SK-N-SH (cell line): ENCODE results near the gene CNTN4. TPM values are rescaled to one million over a fixed set of nuclear protein-coding genes. Genes with fewer than 3 reads are reported as not detected.

Source experiments
- CTCF ChIA-PET: fragments of 300-600, 350-600 bp; formaldehyde crosslinking; extraction: SDS; loops from one replicate; lab custom pipeline; 2021; lab: Yijun Ruan, JAX
- POLR2A ChIA-PET: fragments of 350-600 bp; sonication (Branson Sonifier 250); formaldehyde crosslinking; extraction: SDS; loops from one replicate; lab custom pipeline; 2020; ENCODE audit warnings: antibody characterized with exemption, inconsistent platforms; lab: Yijun Ruan, JAX
- DNase-seq: peaks from one replicate; pipeline ENCODE4 v3.0.0; 2012
- H2AFZ ChIP-seq: fragments of 200-600 bp; sonication (generic); 2 replicates; pipeline ENCODE4 v1.8.1; 2016; ENCODE audit warnings: antibody characterized with exemption, mild to moderate bottlenecking, low read depth
- H3F3A ChIP-seq: fragments of 200-600 bp; sonication (generic); replicated peaks from 2 replicates; pipeline ENCODE3; 2016; ENCODE audit warnings: antibody characterized with exemption, mild to moderate bottlenecking; ENCODE audit not compliant: insufficient read depth
- H3K27ac ChIP-seq, 2 experiments: fragments of 200-500 bp in 1 of 2; fragments of 200-600 bp in 1 of 2; sonication (Bioruptor generic) in 1 of 2; sonication (generic), shearing (Covaris generic) in 1 of 2; 2 replicates each; pipeline versions ENCODE4 v1.5.1 to v1.6.1; 2014 to 2016; ENCODE audit warnings: low read depth in 2 of 2, inconsistent platforms in 1 of 2, low read length in 1 of 2, mild to moderate bottlenecking in 1 of 2, mixed read lengths in 1 of 2
- H3K27me3 ChIP-seq: fragments of 200-600 bp; sonication (generic), shearing (Covaris generic); 2 replicates; pipeline ENCODE4 v1.6.1; 2016; ENCODE audit warnings: mixed run types; ENCODE audit not compliant: insufficient read depth
- H3K36me3 ChIP-seq, 2 experiments: fragments of 200-500 bp in 1 of 2; fragments of 200-600 bp in 1 of 2; sonication (Bioruptor generic) in 1 of 2; sonication (generic) in 1 of 2; replicated peaks in 1 of 2; 2 replicates each; pipeline versions ENCODE3 to v1.5.1; 2014 to 2016; ENCODE audit warnings: low read length in 1 of 2, mild to moderate bottlenecking in 1 of 2; ENCODE audit not compliant: insufficient read depth in 2 of 2, control insufficient read depth in 1 of 2
- H3K4me1 ChIP-seq, 2 experiments: fragments of 200-500 bp in 1 of 2; fragments of 200-600 bp in 1 of 2; sonication (Bioruptor generic) in 1 of 2; sonication (generic), shearing (Covaris generic) in 1 of 2; 2 replicates each; pipeline versions ENCODE4 v1.5.1 to v1.6.1; 2014 to 2016; ENCODE audit warnings: low read depth in 1 of 2, low read length in 1 of 2, mixed run types in 1 of 2; ENCODE audit not compliant: insufficient read depth in 2 of 2, control insufficient read depth in 1 of 2
- H3K4me2 ChIP-seq: fragments of 200-600 bp; sonication (generic), shearing (Covaris generic); 2 replicates; pipeline ENCODE4 v1.6.1; 2017; ENCODE audit warnings: mixed run types
- H3K4me3 ChIP-seq, 2 experiments: fragments of 200-500 bp in 1 of 2; fragments of 200-600 bp in 1 of 2; sonication (Bioruptor generic) in 1 of 2; sonication (generic), shearing (Covaris generic) in 1 of 2; 2 replicates each; pipeline versions ENCODE4 v1.5.1 to v1.8.1; 2014 to 2016; ENCODE audit warnings: low read depth in 2 of 2, inconsistent platforms in 1 of 2, low read length in 1 of 2, mild to moderate bottlenecking in 1 of 2, mixed read lengths in 1 of 2, moderate library complexity in 1 of 2
- H3K79me2 ChIP-seq: fragments of 200-600 bp; sonication (generic); 2 replicates; pipeline ENCODE4 v1.8.1; 2017; ENCODE audit warnings: mild to moderate bottlenecking; ENCODE audit not compliant: insufficient read depth
- H3K9ac ChIP-seq: fragments of 200-600 bp; sonication (generic); 2 replicates; pipeline ENCODE4 v1.6.1; 2017; ENCODE audit warnings: mixed run types
- H3K9me2 ChIP-seq: fragments of 200-600 bp; sonication (generic); 2 replicates; pipeline ENCODE4 v1.6.1; 2017; ENCODE audit warnings: mixed run types
- H3K9me3 ChIP-seq: fragments of 200-600 bp; sonication (generic); 2 replicates; pipeline ENCODE4 v1.6.1; 2017; ENCODE audit warnings: mixed run types, mild to moderate bottlenecking, moderate library complexity
- H4K20me1 ChIP-seq: fragments of 200-600 bp; sonication (generic); 2 replicates; pipeline ENCODE4 v1.6.1; 2017; ENCODE audit warnings: mild to moderate bottlenecking, mixed run types; ENCODE audit not compliant: insufficient read depth
- CHD2 ChIP-seq: fragments of 150-350 bp; IDR thresholded peaks from 2 replicates; pipeline ENCODE4 v1.6.1; 2018; ENCODE audit warnings: low read length; ENCODE audit not compliant: partially characterized antibody
- EZH2phosphoT487 ChIP-seq: fragments of 200-600 bp; sonication (generic); IDR thresholded peaks from 2 replicates; pipeline ENCODE4 v1.6.1; 2017; ENCODE audit warnings: low read depth, mixed run types, mild to moderate bottlenecking, antibody characterized with exemption, moderate library complexity, borderline replicate concordance
- GABPA ChIP-seq: IDR thresholded peaks from 2 replicates; pipeline ENCODE4 v1.4.0; 2012; ENCODE audit warnings: low read depth, mild to moderate bottlenecking
- GATA2 ChIP-seq: sonication (generic); formaldehyde crosslinking; IDR thresholded peaks from 2 replicates; pipeline ENCODE4 v1.5.0; 2020; ENCODE audit warnings: mild to moderate bottlenecking, missing genetic modification reagents
- MEF2A ChIP-seq: IDR thresholded peaks from 2 replicates; pipeline ENCODE4 v1.4.0; 2012; ENCODE audit warnings: low read depth, borderline replicate concordance
- NRF1 ChIP-seq: IDR thresholded peaks from 2 replicates; pipeline ENCODE4 v1.6.1; 2012; ENCODE audit warnings: low read depth, mild to moderate bottlenecking, low read length
- POLR2AphosphoS5 ChIP-seq: IDR thresholded peaks from 2 replicates; pipeline ENCODE4 v1.6.1; 2012; ENCODE audit warnings: low read depth, low read length
- RAD21 ChIP-seq: IDR thresholded peaks from 2 replicates; pipeline ENCODE4 v1.6.1; 2012; ENCODE audit warnings: mild to moderate bottlenecking, low read length
- RCOR1 ChIP-seq: fragments of 150-350 bp; IDR thresholded peaks from 2 replicates; pipeline ENCODE4 v1.6.1; 2017; ENCODE audit warnings: antibody characterized with exemption, low read length
- RXRA ChIP-seq: IDR thresholded peaks from 2 replicates; pipeline ENCODE4 v1.4.0; 2012; ENCODE audit warnings: low read depth, mild to moderate bottlenecking, borderline replicate concordance
- TAF1 ChIP-seq: IDR thresholded peaks from 2 replicates; pipeline ENCODE4 v1.6.1; 2012; ENCODE audit warnings: low read depth, mild to moderate bottlenecking, low read length, moderate library complexity, borderline replicate concordance
- TCF12 ChIP-seq: IDR thresholded peaks from 2 replicates; pipeline ENCODE4 v1.4.0; 2012
- WGBS: methylation state at CpG from one replicate; pipeline ENCODE4 v1.1.6; 2017; ENCODE audit warnings: low lambda C conversion rate; 5-methylcytosine and 5-hydroxymethylcytosine counted together
- polyA plus RNA-seq, 3 experiments: library from polyadenylated mRNA; depleted of rRNA; stranded (reverse); fragments of >200 nt; gene quantifications; 2 replicates each; pipeline ENCODE4 v1.2.3, GENCODE V29; 2012
- TF ChIP-seq, protein P1 (sequence below): IDR thresholded peaks from 2 replicates; pipeline ENCODE4 v1.4.0; 2012; ENCODE audit warnings: low read depth, borderline replicate concordance
- TF ChIP-seq, protein P2 (sequence below): IDR thresholded peaks from 2 replicates; pipeline ENCODE4; 2012
- TF ChIP-seq, protein P3 (sequence below): IDR thresholded peaks from 2 replicates; pipeline ENCODE4 v1.6.1; 2012; ENCODE audit warnings: mild to moderate bottlenecking, low read depth, low read length, moderate library complexity

The CNTN4 gene
- polyA plus RNA-seq, 1 of the 3 experiments (the other 2 are of a cell fraction), result 0.12 TPM

DNA sequence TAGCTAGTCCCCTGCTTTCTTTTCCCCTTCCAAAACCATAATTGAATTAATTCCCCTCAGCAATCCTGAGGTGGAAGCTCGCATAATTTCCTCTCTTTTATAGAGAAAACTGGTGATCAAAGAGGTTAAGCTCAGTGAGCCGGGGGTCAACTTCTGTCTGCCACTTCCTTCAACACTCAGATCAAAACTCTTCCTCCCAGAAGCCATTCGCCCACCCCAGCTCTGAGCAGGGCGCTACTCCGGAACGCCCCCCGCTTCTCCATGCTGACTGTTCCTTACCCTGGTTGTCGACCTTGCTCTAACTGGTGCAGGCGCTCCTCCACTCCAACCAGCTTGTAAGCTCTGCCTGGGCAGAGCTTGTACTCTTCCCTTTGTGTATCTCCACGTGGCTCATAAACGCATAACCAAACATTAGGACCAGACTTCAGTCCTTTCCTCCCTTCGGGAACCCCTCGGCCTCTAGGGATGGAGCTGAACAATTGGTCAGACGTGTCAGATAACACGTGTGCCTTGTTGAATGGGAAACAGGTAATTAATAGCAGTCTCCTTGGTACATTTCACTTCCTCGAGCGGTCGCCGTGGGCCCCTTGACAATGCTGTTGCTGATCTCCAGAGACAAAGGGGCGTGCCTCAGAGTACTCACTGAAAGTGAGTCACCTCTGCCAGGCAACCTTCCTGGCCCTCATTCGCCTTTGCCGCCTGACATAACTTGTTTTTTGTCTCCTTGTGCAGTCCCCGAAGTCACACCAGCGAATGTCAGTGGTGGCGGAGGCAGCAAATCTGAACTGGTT, 939.7 kb downstream of the CNTN4 start:
- no peaks in the 10 kb centered on the region for H3K79me2 ChIP-seq
- no peak overlapping the region for H3K4me3 ChIP-seq
- H3K9me3 ChIP-seq, result no peaks in the 10 kb centered on the region
- H3K9ac ChIP-seq, result no peak overlapping the region
- H2AFZ ChIP-seq, result no peak overlapping the region
- TF ChIP-seq MEF2A (no peak), GATA2 (CRISPR knock-in tag) (no peak), EZH2phosphoT487 (no peak), RCOR1 (no peak), RXRA (no peak), TAF1 (no peak), GABPA (no peak), CHD2 (no peak), RAD21 (no peak), NRF1 (no peak), TCF12 (no peak), POLR2AphosphoS5 (no peak)
- TF ChIP-seq, protein P1, sequence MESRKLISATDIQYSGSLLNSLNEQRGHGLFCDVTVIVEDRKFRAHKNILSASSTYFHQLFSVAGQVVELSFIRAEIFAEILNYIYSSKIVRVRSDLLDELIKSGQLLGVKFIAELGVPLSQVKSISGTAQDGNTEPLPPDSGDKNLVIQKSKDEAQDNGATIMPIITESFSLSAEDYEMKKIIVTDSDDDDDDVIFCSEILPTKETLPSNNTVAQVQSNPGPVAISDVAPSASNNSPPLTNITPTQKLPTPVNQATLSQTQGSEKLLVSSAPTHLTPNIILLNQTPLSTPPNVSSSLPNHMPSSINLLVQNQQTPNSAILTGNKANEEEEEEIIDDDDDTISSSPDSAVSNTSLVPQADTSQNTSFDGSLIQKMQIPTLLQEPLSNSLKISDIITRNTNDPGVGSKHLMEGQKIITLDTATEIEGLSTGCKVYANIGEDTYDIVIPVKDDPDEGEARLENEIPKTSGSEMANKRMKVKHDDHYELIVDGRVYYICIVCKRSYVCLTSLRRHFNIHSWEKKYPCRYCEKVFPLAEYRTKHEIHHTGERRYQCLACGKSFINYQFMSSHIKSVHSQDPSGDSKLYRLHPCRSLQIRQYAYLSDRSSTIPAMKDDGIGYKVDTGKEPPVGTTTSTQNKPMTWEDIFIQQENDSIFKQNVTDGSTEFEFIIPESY, result no peak
- TF ChIP-seq, protein P2, sequence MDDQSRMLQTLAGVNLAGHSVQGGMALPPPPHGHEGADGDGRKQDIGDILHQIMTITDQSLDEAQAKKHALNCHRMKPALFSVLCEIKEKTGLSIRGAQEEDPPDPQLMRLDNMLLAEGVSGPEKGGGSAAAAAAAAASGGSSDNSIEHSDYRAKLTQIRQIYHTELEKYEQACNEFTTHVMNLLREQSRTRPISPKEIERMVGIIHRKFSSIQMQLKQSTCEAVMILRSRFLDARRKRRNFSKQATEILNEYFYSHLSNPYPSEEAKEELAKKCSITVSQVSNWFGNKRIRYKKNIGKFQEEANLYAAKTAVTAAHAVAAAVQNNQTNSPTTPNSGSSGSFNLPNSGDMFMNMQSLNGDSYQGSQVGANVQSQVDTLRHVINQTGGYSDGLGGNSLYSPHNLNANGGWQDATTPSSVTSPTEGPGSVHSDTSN, result no peak
- TF ChIP-seq, protein P3, sequence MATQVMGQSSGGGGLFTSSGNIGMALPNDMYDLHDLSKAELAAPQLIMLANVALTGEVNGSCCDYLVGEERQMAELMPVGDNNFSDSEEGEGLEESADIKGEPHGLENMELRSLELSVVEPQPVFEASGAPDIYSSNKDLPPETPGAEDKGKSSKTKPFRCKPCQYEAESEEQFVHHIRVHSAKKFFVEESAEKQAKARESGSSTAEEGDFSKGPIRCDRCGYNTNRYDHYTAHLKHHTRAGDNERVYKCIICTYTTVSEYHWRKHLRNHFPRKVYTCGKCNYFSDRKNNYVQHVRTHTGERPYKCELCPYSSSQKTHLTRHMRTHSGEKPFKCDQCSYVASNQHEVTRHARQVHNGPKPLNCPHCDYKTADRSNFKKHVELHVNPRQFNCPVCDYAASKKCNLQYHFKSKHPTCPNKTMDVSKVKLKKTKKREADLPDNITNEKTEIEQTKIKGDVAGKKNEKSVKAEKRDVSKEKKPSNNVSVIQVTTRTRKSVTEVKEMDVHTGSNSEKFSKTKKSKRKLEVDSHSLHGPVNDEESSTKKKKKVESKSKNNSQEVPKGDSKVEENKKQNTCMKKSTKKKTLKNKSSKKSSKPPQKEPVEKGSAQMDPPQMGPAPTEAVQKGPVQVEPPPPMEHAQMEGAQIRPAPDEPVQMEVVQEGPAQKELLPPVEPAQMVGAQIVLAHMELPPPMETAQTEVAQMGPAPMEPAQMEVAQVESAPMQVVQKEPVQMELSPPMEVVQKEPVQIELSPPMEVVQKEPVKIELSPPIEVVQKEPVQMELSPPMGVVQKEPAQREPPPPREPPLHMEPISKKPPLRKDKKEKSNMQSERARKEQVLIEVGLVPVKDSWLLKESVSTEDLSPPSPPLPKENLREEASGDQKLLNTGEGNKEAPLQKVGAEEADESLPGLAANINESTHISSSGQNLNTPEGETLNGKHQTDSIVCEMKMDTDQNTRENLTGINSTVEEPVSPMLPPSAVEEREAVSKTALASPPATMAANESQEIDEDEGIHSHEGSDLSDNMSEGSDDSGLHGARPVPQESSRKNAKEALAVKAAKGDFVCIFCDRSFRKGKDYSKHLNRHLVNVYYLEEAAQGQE, result no peak
- H4K20me1 ChIP-seq, result no peaks in the 10 kb centered on the region
- no peak overlapping the region for H3K4me2 ChIP-seq
- POLR2A ChIA-PET, result no interaction called here
- CTCF ChIA-PET, result no interaction called here
- no peaks in the 10 kb centered on the region for H3K36me3 ChIP-seq
- DNase-seq, result no peak
- WGBS, result 61% methylated on average over 22 of the region's 25 CpGs
- no peaks in the 10 kb centered on the region for H3K4me1 ChIP-seq
- no peaks in the 10 kb centered on the region for H3K9me2 ChIP-seq
- no peaks in the 10 kb centered on the region for H3K27me3 ChIP-seq
- H3F3A ChIP-seq, result no peaks in the 10 kb centered on the region
- no peak overlapping the region for H3K27ac ChIP-seq
